Measurements from ENCODE around the gene R3HCC1L.

The R3HCC1L gene

DNA sequence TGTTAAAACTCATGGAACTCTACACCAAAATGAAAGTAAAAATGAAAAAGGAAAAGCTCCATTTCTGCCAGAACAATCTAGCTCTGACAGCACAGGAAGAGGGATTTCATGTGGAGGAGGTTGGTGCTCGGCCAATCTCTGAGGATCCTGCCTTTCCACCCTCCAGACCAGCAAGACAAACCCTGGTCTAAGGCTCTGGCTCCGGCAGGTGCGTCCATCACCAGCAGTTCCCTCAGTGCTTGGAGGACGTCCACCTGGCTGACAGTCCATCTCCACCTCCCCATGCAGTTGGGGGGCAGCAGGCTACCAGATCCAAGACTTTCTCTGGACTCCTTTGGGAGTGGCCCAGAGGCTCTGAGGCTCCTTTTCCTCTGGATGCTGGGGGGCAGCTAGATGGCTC is 158.5 kb downstream of the R3HCC1L start:
- H3K4me3 ChIP-seq (replicated peaks; ENCODE audit: low read depth, low read length), result peak overlapping the region; percentile 28
- peak; percentile 32 for DNase-seq (ENCODE audit: low read depth)
- TF ChIP-seq, protein P1, sequence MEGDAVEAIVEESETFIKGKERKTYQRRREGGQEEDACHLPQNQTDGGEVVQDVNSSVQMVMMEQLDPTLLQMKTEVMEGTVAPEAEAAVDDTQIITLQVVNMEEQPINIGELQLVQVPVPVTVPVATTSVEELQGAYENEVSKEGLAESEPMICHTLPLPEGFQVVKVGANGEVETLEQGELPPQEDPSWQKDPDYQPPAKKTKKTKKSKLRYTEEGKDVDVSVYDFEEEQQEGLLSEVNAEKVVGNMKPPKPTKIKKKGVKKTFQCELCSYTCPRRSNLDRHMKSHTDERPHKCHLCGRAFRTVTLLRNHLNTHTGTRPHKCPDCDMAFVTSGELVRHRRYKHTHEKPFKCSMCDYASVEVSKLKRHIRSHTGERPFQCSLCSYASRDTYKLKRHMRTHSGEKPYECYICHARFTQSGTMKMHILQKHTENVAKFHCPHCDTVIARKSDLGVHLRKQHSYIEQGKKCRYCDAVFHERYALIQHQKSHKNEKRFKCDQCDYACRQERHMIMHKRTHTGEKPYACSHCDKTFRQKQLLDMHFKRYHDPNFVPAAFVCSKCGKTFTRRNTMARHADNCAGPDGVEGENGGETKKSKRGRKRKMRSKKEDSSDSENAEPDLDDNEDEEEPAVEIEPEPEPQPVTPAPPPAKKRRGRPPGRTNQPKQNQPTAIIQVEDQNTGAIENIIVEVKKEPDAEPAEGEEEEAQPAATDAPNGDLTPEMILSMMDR (IDR thresholded peaks at IDR 0.05; ENCODE audit: low read length, missing control alignments), result no peak

DNA sequence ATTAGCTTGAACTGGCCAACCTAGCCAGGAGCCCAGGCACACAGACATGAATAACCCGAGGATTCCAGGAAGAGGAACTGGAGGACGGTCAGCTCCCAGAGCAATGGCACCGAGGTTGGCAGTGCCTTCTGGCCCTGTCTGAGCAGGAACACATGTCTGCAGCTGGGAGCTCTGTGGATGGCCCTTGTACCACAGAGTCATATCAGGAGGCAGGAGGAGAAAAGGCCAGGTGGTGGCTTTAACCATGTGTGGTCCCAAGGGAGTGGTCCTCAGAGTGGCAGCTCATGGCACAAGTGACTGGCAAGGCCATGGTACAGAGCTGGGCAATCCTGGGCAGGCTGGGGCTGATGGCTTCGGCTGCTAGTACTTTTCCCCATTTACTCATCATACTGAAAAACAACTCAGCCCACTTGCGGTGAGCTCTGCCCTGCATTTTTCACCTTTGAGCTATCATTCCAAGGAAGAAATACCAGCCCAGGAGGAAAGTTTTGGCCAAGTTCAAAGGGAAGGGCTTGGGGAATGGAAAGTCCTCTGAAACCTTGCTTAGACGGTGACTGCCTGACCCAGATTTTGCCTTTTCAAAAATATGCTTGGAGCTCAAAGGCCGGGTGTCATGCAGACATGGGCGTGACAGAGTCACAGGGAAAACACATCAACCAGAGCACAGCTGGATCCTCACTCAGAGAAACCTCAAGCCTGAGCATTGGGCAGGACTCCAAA is 159.3 kb downstream of the R3HCC1L start:
- no peak overlapping the region for H3K4me3 ChIP-seq (replicated peaks; ENCODE audit: low read depth, low read length)
- no peak for DNase-seq (ENCODE audit: low read depth)
- TF ChIP-seq, protein P1 (IDR thresholded peaks at IDR 0.05; ENCODE audit: low read length, missing control alignments), result no peak

- H3K4me3 ChIP-seq (replicated peaks; ENCODE audit: low read depth, low read length), result no peak overlapping the region
- TF ChIP-seq, protein P1 (IDR thresholded peaks at IDR 0.05; ENCODE audit: low read length, missing control alignments), result no peak
- no peak for DNase-seq (ENCODE audit: low read depth)
Measured at GRCh38 chr10:98294270-98294627, 159.8 kb downstream of the R3HCC1L start.

Data from fibroblast of pulmonary artery (primary cell).